ENCODE data around the gene PRDM5.

PRDM5 gene

GRCh38 chr4:120821029-120821428 is 101.5 kb downstream of the PRDM5 start:
- no CpG with 5 or more reads among the region's 3 CpGs for WGBS (ENCODE audit: extremely low coverage, insufficient coverage, insufficient read length)
- H3K4me2 ChIP-seq (ENCODE audit: low read length) = no peak overlapping the region

GRCh38 chr4:120819805-120820437 is 102.6 kb downstream of the PRDM5 start:
- Histone ChIP-seq H4K8ac (ENCODE audit: low read depth, low read length) (no peak overlapping the region), H3K36me3 (ENCODE audit: control insufficient read depth in 1 of 2, insufficient read depth in 2 of 2, low read length in 2 of 2) (peaks cover 0 to 1% of the 10 kb centered on the region in 2 experiments), H3K4me2 (ENCODE audit: low read length) (no peak overlapping the region), H2BK12ac (ENCODE audit: low read length) (no peak overlapping the region), H3K23ac (ENCODE audit: low read length) (no peak overlapping the region), H2BK5ac (ENCODE audit: low read depth, low read length, poor library complexity) (no peak overlapping the region), H3K9ac (ENCODE audit: low read length) (no peak overlapping the region), H3K79me2 (ENCODE audit: control insufficient read depth, insufficient read depth, low read length, poor library complexity) (no peaks in the 10 kb centered on the region), H3K27me3 (ENCODE audit: insufficient read depth, low read length) (no peaks in the 10 kb centered on the region), H3K9me3 (ENCODE audit: insufficient read depth, low read depth, low read length) (no peaks in the 10 kb centered on the region), H3K4ac (ENCODE audit: low read depth, low read length) (no peak overlapping the region), H4K91ac (ENCODE audit: low read depth, low read length) (no peak overlapping the region), H3K14ac (ENCODE audit: low read length) (no peak overlapping the region), H3K18ac (ENCODE audit: low read length) (no peak overlapping the region), H2AK5ac (ENCODE audit: low read length) (no peak overlapping the region), H2AFZ (ENCODE audit: insufficient read depth, low read length, poor library complexity) (no peak overlapping the region), H3K27ac (ENCODE audit: low read depth, low read length) (no peak overlapping the region), H2BK120ac (ENCODE audit: insufficient read depth, low read length, poor library complexity) (no peak overlapping the region), H3K4me1 (ENCODE audit: control insufficient read depth in 1 of 2, insufficient read depth in 2 of 2, low read length in 2 of 2) (no peaks in the 10 kb centered on the region), H3K79me1 (ENCODE audit: low read length) (peaks cover 3% of the 10 kb centered on the region), H4K12ac (ENCODE audit: low read depth, low read length) (no peak overlapping the region), H3K4me3 (ENCODE audit: low read depth, low read length) (no peak overlapping the region)
- no CpG with 5 or more reads among the region's 6 CpGs for WGBS (ENCODE audit: extremely low coverage, insufficient coverage, insufficient read length)
- DNase-seq = no peak

More at GRCh38 chr4:120821029-120821428, 101.5 kb downstream of the PRDM5 start:
- no peak overlapping the region for H3K27ac ChIP-seq (ENCODE audit: low read depth, low read length)
- H3K9ac ChIP-seq (ENCODE audit: low read length) = no peak overlapping the region
- no peak overlapping the region for H2BK12ac ChIP-seq (ENCODE audit: low read length)
- H2AFZ ChIP-seq (ENCODE audit: insufficient read depth, low read length, poor library complexity) = no peak overlapping the region
- no peaks in the 10 kb centered on the region for H3K9me3 ChIP-seq (ENCODE audit: insufficient read depth, low read depth, low read length)
- no peaks in the 10 kb centered on the region for H3K79me2 ChIP-seq (ENCODE audit: control insufficient read depth, insufficient read depth, low read length, poor library complexity)
- no peak overlapping the region for H4K12ac ChIP-seq (ENCODE audit: low read depth, low read length)
- H4K91ac ChIP-seq (ENCODE audit: low read depth, low read length) = no peak overlapping the region
- peaks cover 3% of the 10 kb centered on the region for H3K79me1 ChIP-seq (ENCODE audit: low read length)
- H3K18ac ChIP-seq (ENCODE audit: low read length) = no peak overlapping the region
- H3K4ac ChIP-seq (ENCODE audit: low read depth, low read length) = no peak overlapping the region
- no peak overlapping the region for H2BK120ac ChIP-seq (ENCODE audit: insufficient read depth, low read length, poor library complexity)
- peaks cover 0 to 1% of the 10 kb centered on the region in 2 experiments for H3K36me3 ChIP-seq (ENCODE audit: control insufficient read depth in 1 of 2, insufficient read depth in 2 of 2, low read length in 2 of 2)
- H2AK5ac ChIP-seq (ENCODE audit: low read length) = no peak overlapping the region
- H3K14ac ChIP-seq (ENCODE audit: low read length) = no peak overlapping the region
- H3K4me3 ChIP-seq (ENCODE audit: low read depth, low read length) = no peak overlapping the region
- no peaks in the 10 kb centered on the region for H3K27me3 ChIP-seq (ENCODE audit: insufficient read depth, low read length)
- H4K8ac ChIP-seq (ENCODE audit: low read depth, low read length) = no peak overlapping the region
- no peak for DNase-seq
- no peak overlapping the region for H2BK5ac ChIP-seq (ENCODE audit: low read depth, low read length, poor library complexity)
- no peak overlapping the region for H3K23ac ChIP-seq (ENCODE audit: low read length)
- no peaks in the 10 kb centered on the region for H3K4me1 ChIP-seq (ENCODE audit: control insufficient read depth in 1 of 2, insufficient read depth in 2 of 2, low read length in 2 of 2)

- H3K4me1 ChIP-seq (ENCODE audit: control insufficient read depth in 1 of 2, insufficient read depth in 2 of 2, low read length in 2 of 2) = no peaks in the 10 kb centered on the region
- H4K8ac ChIP-seq (ENCODE audit: low read depth, low read length) = no peak overlapping the region
- no peak overlapping the region for H2BK12ac ChIP-seq (ENCODE audit: low read length)
- no peak overlapping the region for H2BK5ac ChIP-seq (ENCODE audit: low read depth, low read length, poor library complexity)
- peaks cover 2% of the 10 kb centered on the region for H3K79me1 ChIP-seq (ENCODE audit: low read length)
- H4K12ac ChIP-seq (ENCODE audit: low read depth, low read length) = no peak overlapping the region
- H3K23ac ChIP-seq (ENCODE audit: low read length) = no peak overlapping the region
- no peak overlapping the region for H3K9ac ChIP-seq (ENCODE audit: low read length)
- peak in 1 of 2 donors; percentile 44 for DNase-seq
- no peak overlapping the region for H3K27ac ChIP-seq (ENCODE audit: low read depth, low read length)
- no peak overlapping the region for H2AK5ac ChIP-seq (ENCODE audit: low read length)
- H4K91ac ChIP-seq (ENCODE audit: low read depth, low read length) = no peak overlapping the region
- H3K14ac ChIP-seq (ENCODE audit: low read length) = no peak overlapping the region
- H2BK120ac ChIP-seq (ENCODE audit: insufficient read depth, low read length, poor library complexity) = no peak overlapping the region
- WGBS (ENCODE audit: extremely low coverage, insufficient coverage, insufficient read length) = no CpG with 5 or more reads among the region's 13 CpGs
- no peak overlapping the region for H3K4me2 ChIP-seq (ENCODE audit: low read length)
- peaks cover 0 to 1% of the 10 kb centered on the region in 2 experiments for H3K36me3 ChIP-seq (ENCODE audit: control insufficient read depth in 1 of 2, insufficient read depth in 2 of 2, low read length in 2 of 2)
- H3K79me2 ChIP-seq (ENCODE audit: control insufficient read depth, insufficient read depth, low read length, poor library complexity) = no peaks in the 10 kb centered on the region
- no peaks in the 10 kb centered on the region for H3K9me3 ChIP-seq (ENCODE audit: insufficient read depth, low read depth, low read length)
- H2AFZ ChIP-seq (ENCODE audit: insufficient read depth, low read length, poor library complexity) = no peak overlapping the region
- H3K27me3 ChIP-seq (ENCODE audit: insufficient read depth, low read length) = no peaks in the 10 kb centered on the region
- H3K18ac ChIP-seq (ENCODE audit: low read length) = no peak overlapping the region
- no peak overlapping the region for H3K4ac ChIP-seq (ENCODE audit: low read depth, low read length)
- H3K4me3 ChIP-seq (ENCODE audit: low read depth, low read length) = no peak overlapping the region
Observed at GRCh38 chr4:120816296-120816965, 106.1 kb downstream of the PRDM5 start.

- H3K36me3 ChIP-seq (ENCODE audit: control insufficient read depth in 1 of 2, insufficient read depth in 2 of 2, low read length in 2 of 2) = no peaks in the 10 kb centered on the region
- no peak for DNase-seq
- no peak overlapping the region for H2BK12ac ChIP-seq (ENCODE audit: low read length)
- no peak overlapping the region for H3K23ac ChIP-seq (ENCODE audit: low read length)
- H3K9me3 ChIP-seq (ENCODE audit: insufficient read depth, low read depth, low read length) = no peaks in the 10 kb centered on the region
- no peak overlapping the region for H3K9ac ChIP-seq (ENCODE audit: low read length)
- no peak overlapping the region for H2AK5ac ChIP-seq (ENCODE audit: low read length)
- H3K14ac ChIP-seq (ENCODE audit: low read length) = no peak overlapping the region
- H3K79me1 ChIP-seq (ENCODE audit: low read length) = peaks cover 2% of the 10 kb centered on the region
- no peak overlapping the region for H3K4me2 ChIP-seq (ENCODE audit: low read length)
- no peak overlapping the region for H3K4ac ChIP-seq (ENCODE audit: low read depth, low read length)
- no peak overlapping the region for H4K91ac ChIP-seq (ENCODE audit: low read depth, low read length)
- H3K4me1 ChIP-seq (ENCODE audit: control insufficient read depth in 1 of 2, insufficient read depth in 2 of 2, low read length in 2 of 2) = no peaks in the 10 kb centered on the region
- H3K79me2 ChIP-seq (ENCODE audit: control insufficient read depth, insufficient read depth, low read length, poor library complexity) = no peaks in the 10 kb centered on the region
- H4K12ac ChIP-seq (ENCODE audit: low read depth, low read length) = no peak overlapping the region
- no peak overlapping the region for H3K4me3 ChIP-seq (ENCODE audit: low read depth, low read length)
- no peak overlapping the region for H2AFZ ChIP-seq (ENCODE audit: insufficient read depth, low read length, poor library complexity)
- no peak overlapping the region for H3K27ac ChIP-seq (ENCODE audit: low read depth, low read length)
- no peak overlapping the region for H2BK120ac ChIP-seq (ENCODE audit: insufficient read depth, low read length, poor library complexity)
- WGBS (ENCODE audit: extremely low coverage, insufficient coverage, insufficient read length) = no CpG with 5 or more reads among the region's 2 CpGs
- no peaks in the 10 kb centered on the region for H3K27me3 ChIP-seq (ENCODE audit: insufficient read depth, low read length)
- no peak overlapping the region for H4K8ac ChIP-seq (ENCODE audit: low read depth, low read length)
- no peak overlapping the region for H2BK5ac ChIP-seq (ENCODE audit: low read depth, low read length, poor library complexity)
- H3K18ac ChIP-seq (ENCODE audit: low read length) = no peak overlapping the region
Observed at GRCh38 chr4:120815361-120815760, 107.2 kb downstream of the PRDM5 start.
